Activated CD8-positive, alpha-beta memory T cell treated with anti-CD3 and anti-CD28 coated beads, Interleukin-2, amount 50 U/mL, for 4 hours (primary cell): ENCODE data around the gene EMSY.

ENCODE experiments used
- DNase-seq: peaks from one replicate; pipeline ENCODE4 v3.0.0-alpha.2; 2020

The EMSY gene

DNA sequence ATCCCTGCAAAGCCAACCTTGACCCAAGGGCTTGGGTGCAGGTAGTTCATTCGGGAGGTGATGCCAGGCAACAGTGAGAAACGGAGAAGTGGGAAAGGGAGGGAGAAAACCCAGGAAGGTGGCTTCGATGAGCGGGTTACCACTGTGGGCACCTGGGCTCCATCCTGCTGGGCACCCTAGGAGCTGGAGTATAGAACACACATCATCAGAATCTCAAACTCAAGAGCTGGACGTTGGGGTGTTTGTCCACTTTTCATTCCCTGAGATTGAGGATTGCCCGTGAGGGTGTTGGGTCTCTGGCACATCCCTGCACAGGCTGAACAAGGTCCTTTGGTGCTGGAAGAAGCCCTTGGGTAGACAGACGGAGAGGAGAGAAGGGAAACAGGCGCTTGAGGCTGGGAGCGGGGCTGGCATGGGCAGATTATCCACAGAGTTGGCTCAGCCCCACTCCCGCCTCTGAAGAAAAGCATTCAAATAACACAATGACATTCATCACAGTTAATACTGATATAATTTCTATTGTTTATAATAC lies 155.4 kb downstream of the EMSY start:
- no peak for DNase-seq

DNA sequence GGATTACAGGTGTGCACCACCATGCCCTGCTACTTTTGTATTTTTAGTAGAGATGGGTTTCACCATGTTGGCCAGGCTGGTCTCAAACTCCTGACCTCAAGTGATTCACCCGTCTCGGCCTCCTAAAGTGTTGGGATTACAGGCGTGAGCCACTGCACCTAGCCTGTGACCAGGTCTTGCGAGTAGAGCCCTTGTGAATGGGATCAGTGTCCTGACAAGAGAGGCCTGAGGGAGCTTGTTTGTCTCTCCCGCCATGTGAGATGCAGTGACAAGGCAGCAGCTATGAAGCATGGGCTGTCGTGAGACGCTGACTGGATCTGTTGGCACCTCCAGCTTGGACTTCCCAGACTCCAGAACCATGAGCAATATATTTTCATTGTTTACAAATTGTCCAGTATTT lies 156.5 kb downstream of the EMSY start:
- no peak for DNase-seq

GRCh38 chr11:76601724-76602123 lies 156.9 kb downstream of the EMSY start:
- DNase-seq: no peak

DNA sequence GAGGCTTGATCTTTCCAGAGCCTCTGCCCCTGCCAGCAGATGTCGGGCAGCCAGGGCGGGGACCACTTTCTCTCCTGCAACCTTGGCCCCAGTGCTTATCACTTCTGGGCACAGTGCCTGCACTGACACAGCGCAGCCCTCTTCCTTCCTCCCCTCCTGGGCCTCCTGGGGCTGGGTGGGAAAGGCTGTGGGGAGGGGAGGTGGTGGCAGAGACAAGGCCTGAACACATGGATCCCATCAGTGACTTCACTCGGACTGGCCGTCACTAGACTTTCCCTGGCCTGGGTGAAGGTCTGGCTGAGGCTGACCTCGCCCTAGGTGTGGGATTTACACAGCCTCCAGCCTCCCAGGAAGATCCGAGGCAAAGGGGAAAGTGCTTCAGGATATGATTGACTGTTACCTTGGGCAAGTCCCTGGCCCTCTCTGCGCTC lies 157.6 kb downstream of the EMSY start:
- no peak for DNase-seq
